HG03097 (cell line): ENCODE results near the gene IL20.

Source experiments
- ATAC-seq: cut with Tn5 transposase; IDR thresholded peaks from one replicate; pipeline ENCODE4 v1.9.1; 2021; ENCODE audit not compliant: unreplicated experiment, low FRiP score

Gene IL20

GRCh38 chr1:206918076-206918475 lies 52.7 kb downstream of the IL20 start:
- no peak for ATAC-seq
